ENCODE results near the gene LTBP4. TPM values are rescaled to one million over a fixed set of nuclear protein-coding genes. Genes with fewer than 3 reads are reported as not detected.
"Not testable (repeated sequence)": the region's sequence is repeated elsewhere in the genome, so short reads cannot be mapped to it uniquely, and the experiment has no call there.

Gene LTBP4
- polyA plus RNA-seq, 1 of the 3 experiments (the other 2 are of a cell fraction) = 24.8 TPM

- TF ChIP-seq REST (IDR thresholded peaks at IDR 0.05; ENCODE audit: low read depth, low read length) = no peak
- no peak for TF ChIP-seq RAD21 (IDR thresholded peaks at IDR 0.05; ENCODE audit: low read length)
- TF ChIP-seq JUND (IDR thresholded peaks at IDR 0.05) = no peak
- TF ChIP-seq MXI1 (IDR thresholded peaks at IDR 0.05; ENCODE audit: low read depth, low read length) = no peak
- no peak for TF ChIP-seq SIN3A (IDR thresholded peaks at IDR 0.05; ENCODE audit: borderline replicate concordance, low read depth, low read length)
Observed at GRCh38 chr19:40642757-40643305, 41.7 kb downstream of the LTBP4 start (continued).

GRCh38 chr19:40646743-40647254 is 45.6 kb downstream of the LTBP4 start:
- no peak overlapping the region for H3K4me3 ChIP-seq (ENCODE audit: low read depth in 2 of 2, low read length in 1 of 2)
- H4K20me1 ChIP-seq (ENCODE audit: insufficient read depth) = no peaks in the 10 kb centered on the region
- CTCF ChIA-PET = interaction anchor here (0.7 to 1.5 kb wide), 3 partner anchors 12 to 99 kb away, joined by 3 to 19 read pairs (median 5); no protein-coding TSS in a partner anchor
- peak overlapping the region in 1 of 2 experiments; percentile 88; a peak in 2 of 4 replicates for H3K27ac ChIP-seq (ENCODE audit: low read depth in 2 of 2, low read length in 1 of 2)
- WGBS (ENCODE audit: low lambda C conversion rate) = 71% methylated on average over 5 of the region's 5 CpGs
- no peak for TF ChIP-seq RAD21 (IDR thresholded peaks at IDR 0.05; ENCODE audit: low read length)
- H3K9me3 ChIP-seq = no peaks in the 10 kb centered on the region
- no peaks in the 10 kb centered on the region for H3K9me2 ChIP-seq
- peaks cover 0 to 4% of the 10 kb centered on the region in 2 experiments; a peak in 1 of 4 replicates for H3K4me1 ChIP-seq (ENCODE audit: control insufficient read depth in 1 of 2, insufficient read depth in 2 of 2, low read depth in 1 of 2, low read length in 1 of 2)
- POLR2A ChIA-PET = no interaction called here
- no peaks in the 10 kb centered on the region for H3K36me3 ChIP-seq (replicated peaks in 1 of 2; ENCODE audit: control insufficient read depth in 1 of 2, insufficient read depth in 2 of 2, low read length in 1 of 2)
- peaks cover 14% of the 10 kb centered on the region for H3F3A ChIP-seq (replicated peaks; ENCODE audit: insufficient read depth)
- 0 out of 2 replicates have a peak overlapping the region, but pooled peaks have one; percentile 44 for H3K4me2 ChIP-seq
- no peak for DNase-seq
- no peak overlapping the region for H3K9ac ChIP-seq
- no peak overlapping the region for H2AFZ ChIP-seq (ENCODE audit: low read depth)
- H3K27me3 ChIP-seq (ENCODE audit: insufficient read depth) = no peaks in the 10 kb centered on the region
- no peaks in the 10 kb centered on the region for H3K79me2 ChIP-seq (ENCODE audit: insufficient read depth)

- H3F3A ChIP-seq (replicated peaks; ENCODE audit: insufficient read depth) = peaks cover 14% of the 10 kb centered on the region
- H3K27me3 ChIP-seq (ENCODE audit: insufficient read depth); H3K9me2 ChIP-seq; POLR2A ChIA-PET; H3K4me3 ChIP-seq (ENCODE audit: low read depth in 2 of 2, low read length in 1 of 2); H3K9me3 ChIP-seq; H3K4me1 ChIP-seq (ENCODE audit: control insufficient read depth in 1 of 2, insufficient read depth in 2 of 2, low read depth in 1 of 2, low read length in 1 of 2); H3K4me2 ChIP-seq; H3K79me2 ChIP-seq (ENCODE audit: insufficient read depth); H3K27ac ChIP-seq (ENCODE audit: low read depth in 2 of 2, low read length in 1 of 2); H4K20me1 ChIP-seq (ENCODE audit: insufficient read depth); H2AFZ ChIP-seq (ENCODE audit: low read depth); H3K9ac ChIP-seq; H3K36me3 ChIP-seq (replicated peaks in 1 of 2; ENCODE audit: control insufficient read depth in 1 of 2, insufficient read depth in 2 of 2, low read length in 1 of 2): not testable (repeated sequence)
- WGBS (ENCODE audit: low lambda C conversion rate) = 79% methylated on average over 9 of the region's 9 CpGs
- TF ChIP-seq USF1 (IDR thresholded peaks at IDR 0.05; ENCODE audit: borderline replicate concordance, low read depth) = peak; percentile 69; the same call in 1 of the 2 replicates
- CTCF ChIA-PET = interaction anchor here (1.3 to 5.2 kb wide), 3 partner anchors 13 to 40 kb away, joined by 3 to 31 read pairs (median 20); no protein-coding TSS in a partner anchor
- DNase-seq = peak; percentile 27
Observed at GRCh38 chr19:40649903-40650675, 48.9 kb downstream of the LTBP4 start.
